Pancreas (tissue), 10 donors: ENCODE measurements around the gene HEXB. TPM values are rescaled to one million over a fixed set of nuclear protein-coding genes. Genes with fewer than 3 reads are reported as not detected.

ENCODE experiments used
- ATAC-seq, 4 donors: fragments of 200-7000 bp; cut with Tn5 transposase; one replicate each; pipeline versions ENCODE4 v1.8.0 to v1.9.1; 2020; ENCODE audit warnings: mild to moderate bottlenecking in 4 of 4, moderate library complexity in 4 of 4
- DNase-seq, 6 donors: peaks; one replicate each; pipeline ENCODE4 v3.0.0-alpha.2; 2020
- FAIRE-seq: peaks from 2 replicates; lab custom pipeline; 2012; peaks lifted over from hg19 to GRCh38; lab: Jason Lieb, UNC
- H3K27ac ChIP-seq, 4 donors: fragments of 200-600 bp; sonication (generic); 1 replicate in 3 of 4; 2 replicates in 1 of 4; pipeline versions ENCODE4 v1.5.0 to v1.8.0; 2020
- H3K27me3 ChIP-seq, 4 donors: fragments of 200-600 bp; one replicate each; pipeline ENCODE4 v1.8.0; 2021
- H3K36me3 ChIP-seq, 3 donors: fragments of 200-600 bp; sonication (generic) in 1 of 3; one replicate each; pipeline versions ENCODE4 v1.5.0 to v1.8.0; 2020 to 2021
- H3K4me1 ChIP-seq, 3 donors: fragments of 200-600 bp; one replicate each; pipeline ENCODE4 v1.8.0; 2021
- H3K4me3 ChIP-seq, 4 donors: fragments of 200-600 bp; sonication (generic) in 2 of 4; one replicate each; pipeline versions ENCODE4 v1.5.0 to v1.8.0; 2020 to 2021
- H3K9me3 ChIP-seq, 4 donors: fragments of 200-600 bp; one replicate each; pipeline ENCODE4 v1.8.0; 2021
- CTCF ChIP-seq, 4 donors: fragments of 200-600 bp; sonication (generic) in 3 of 4; IDR thresholded peaks; one replicate each; pipeline versions ENCODE4 v1.5.0 to v1.8.0; 2021; ENCODE audit warnings: antibody characterized with exemption in 4 of 4
- WGBS, 2 donors: extraction: QIAGEN DNeasy Blood & Tissue Kit; methylation state at CpG; one replicate each; pipeline ENCODE4 v1.1.7; 2013; 5-methylcytosine and 5-hydroxymethylcytosine counted together
- intact Hi-C, 3 donors: fragments of 100-400 bp; cut with DNase I; formaldehyde crosslinking; loops; one replicate each; pipeline versions ENCODE4 v1.11.1 to v1.14.2; 2022
- polyA plus RNA-seq, 2 donors: library from polyadenylated mRNA; stranded (reverse); fragments of 200-250 nt; gene quantifications; one replicate each; pipeline ENCODE4 v1.2.3, GENCODE V29; 2013
- total RNA-seq, 6 donors: library from RNA; stranded (reverse); fragmentation: NEBNext Ultra II Directional in 4 of 6; extraction: Animal tissue kit (Norgen Biotek cat#: 25700) in 4 of 6; gene quantifications; one replicate each; pipeline versions ENCODE4 v1.2.1 to v1.2.4, GENCODE V29; 2021 to 2023
- donor health status: healthy with polysubstance abuse.
- donor health status: DM: no; HTN: no; CAD: no; lungs with moderate emphysema.
- donor health status: DM: no; HTN: no; CAD: no.
- donor health status: control.
- donor health status: control.
- donor health status: Bipolar disorder and iron deficiency.
- donor health status: DM: yes; HTN: yes; CAD: no.
- donor health status: DM: no; HTN: no; CAD: no.
- donor health status: DM: no; HTN: no; CAD: no.
- donor health status: DM: yes; HTN: yes; CAD: no.

HEXB gene
- total and polyA plus RNA-seq, 8 donors: 59.2 to 140 (median 78.4) TPM

GRCh38 chr5:74660873-74661272, 24.2 kb upstream of the HEXB start:
- ATAC-seq (no peak), FAIRE-seq (no peak), DNase-seq (no peak)
- WGBS, 2 donors: 87% methylated on average over 5 of the region's 5 CpGs
- intact Hi-C loops: no loop called here
- Histone ChIP-seq H3K27ac (no peak overlapping the region), H3K4me3 (no peak overlapping the region), H3K27me3 (no peaks in the 10 kb centered on the region), H3K36me3 (no peaks in the 10 kb centered on the region), H3K9me3 (no peaks in the 10 kb centered on the region), H3K4me1 (no peaks in the 10 kb centered on the region)
- no peak for TF ChIP-seq CTCF (IDR thresholded peaks at IDR 0.05)

- ATAC-seq: no peak
- intact Hi-C loops: no loop called here
- 82 to 86% methylated on average over 5 of the region's 5 CpGs for WGBS, 2 donors
Observed at GRCh38 chr5:74664551-74664950, 20.5 kb upstream of the HEXB start.

GRCh38 chr5:74665273-74665672, 19.8 kb upstream of the HEXB start:
- intact Hi-C loops: no loop called here
- Histone ChIP-seq H3K27me3 (no peaks in the 10 kb centered on the region), H3K4me1 (no peaks in the 10 kb centered on the region), H3K4me3 (no peak overlapping the region), H3K27ac (no peak overlapping the region), H3K9me3 (no peaks in the 10 kb centered on the region), H3K36me3 (no peaks in the 10 kb centered on the region)
- no peak for TF ChIP-seq CTCF (IDR thresholded peaks at IDR 0.05)
- FAIRE-seq (no peak), DNase-seq (no peak), ATAC-seq (peak in 1 of 4 donors; percentile 37)
- WGBS, 2 donors: 55 to 69% methylated on average over 2 of the region's 2 CpGs

More at GRCh38 chr5:74664551-74664950, 20.5 kb upstream of the HEXB start:
- DNase-seq (no peak), FAIRE-seq (no peak)
- H3K36me3 ChIP-seq: no peaks in the 10 kb centered on the region
- no peak overlapping the region for H3K27ac ChIP-seq
- no peak for TF ChIP-seq CTCF (IDR thresholded peaks at IDR 0.05)
- no peak overlapping the region for H3K4me3 ChIP-seq
- no peaks in the 10 kb centered on the region for H3K9me3 ChIP-seq
- no peaks in the 10 kb centered on the region for H3K27me3 ChIP-seq
- H3K4me1 ChIP-seq: no peaks in the 10 kb centered on the region

- TF ChIP-seq CTCF (IDR thresholded peaks at IDR 0.05): no peak
- WGBS, 2 donors: 75 to 94% methylated on average over 1 of the region's 1 CpG
Observed at GRCh38 chr5:74665816-74666215, 19.2 kb upstream of the HEXB start.

GRCh38 chr5:74667396-74667795, 17.6 kb upstream of the HEXB start:
- H3K4me3 ChIP-seq: no peak overlapping the region
- DNase-seq: no peak
- FAIRE-seq: no peak
- H3K4me1 ChIP-seq: no peaks in the 10 kb centered on the region
- 84 to 92% methylated on average over 4 of the region's 4 CpGs for WGBS, 2 donors
- ATAC-seq: peak in 2 of 4 donors; percentile 44 to 75
- no peaks in the 10 kb centered on the region for H3K9me3 ChIP-seq
- intact Hi-C loops: no loop called here
- H3K27ac ChIP-seq: no peak overlapping the region
- H3K36me3 ChIP-seq: no peaks in the 10 kb centered on the region
- no peaks in the 10 kb centered on the region for H3K27me3 ChIP-seq
- TF ChIP-seq CTCF (IDR thresholded peaks at IDR 0.05): no peak

More at GRCh38 chr5:74665816-74666215, 19.2 kb upstream of the HEXB start:
- Histone ChIP-seq H3K4me1 (no peaks in the 10 kb centered on the region), H3K4me3 (no peak overlapping the region), H3K9me3 (no peaks in the 10 kb centered on the region), H3K27ac (no peak overlapping the region), H3K36me3 (no peaks in the 10 kb centered on the region), H3K27me3 (no peaks in the 10 kb centered on the region)
- no peak for FAIRE-seq
- intact Hi-C loops: no loop called here
- ATAC-seq: no peak
- DNase-seq: no peak
